Measurements from ENCODE around the gene CST7. TPM values are rescaled to one million over a fixed set of nuclear protein-coding genes. Genes with fewer than 3 reads are reported as not detected.

Gene CST7
- total RNA-seq, 1 experiment from 2014 or later: not detected

DNA sequence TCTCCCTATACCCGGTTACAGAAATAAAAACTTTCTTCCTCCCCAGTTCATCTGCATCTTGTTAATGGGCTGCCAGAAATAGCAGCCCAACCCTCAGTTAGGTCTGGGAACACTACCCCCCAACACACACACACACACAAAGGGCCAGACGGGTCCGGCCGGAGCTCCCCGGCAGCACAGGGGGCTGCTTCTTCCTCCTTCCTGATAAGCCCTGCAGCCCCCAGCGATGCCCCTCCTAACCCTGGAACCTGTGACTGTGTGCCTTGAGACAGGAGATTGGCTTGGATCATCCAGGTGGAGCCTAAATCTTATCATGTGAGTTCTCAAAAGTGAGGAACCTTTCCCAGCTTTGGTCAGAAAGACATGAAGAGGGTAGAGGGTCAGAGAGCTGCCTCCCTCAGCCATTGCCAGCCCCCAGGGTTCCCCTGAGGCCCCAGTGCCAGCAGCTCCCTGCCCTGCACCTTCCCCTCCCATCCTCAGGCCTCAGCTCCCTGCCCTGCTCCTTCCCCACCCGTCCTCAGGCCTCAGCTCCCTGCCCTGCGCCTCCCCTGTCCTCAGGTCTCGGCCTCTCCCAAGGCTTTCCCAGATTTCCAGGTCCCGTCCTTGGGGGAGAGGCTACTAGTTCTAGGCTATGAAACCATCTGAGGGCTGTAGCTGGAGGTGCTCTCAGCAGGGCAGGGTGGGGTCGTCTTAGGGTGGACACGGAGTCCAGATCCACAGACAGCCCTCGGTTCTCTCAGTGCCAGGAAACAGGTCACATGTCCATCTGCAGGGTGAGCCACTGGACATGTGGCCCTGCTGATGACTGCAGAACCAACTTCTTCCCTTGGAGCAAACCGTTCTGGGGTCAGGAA is 34.5 kb upstream of the CST7 start:
- DNase-seq (ENCODE audit: low spot score): no peak
- ChIA-PET CTCF (interaction anchor here (0.9 to 1.3 kb wide), 2 partner anchors 123 to 130 kb away, joined by 3 to 4 read pairs; no protein-coding TSS in a partner anchor), POLR2A (no interaction called here)
- Mint-ChIP-seq H3K27ac (no peak overlapping the region), H3K27me3 (ENCODE audit: low read depth) (peaks cover 5% of the 10 kb centered on the region), H3K9me3 (peaks cover 9% of the 10 kb centered on the region; the same call in 1 of the 2 replicates), H3K4me1 (peaks cover 26% of the 10 kb centered on the region), H3K36me3 (no peaks in the 10 kb centered on the region), H3K4me3 (no peak overlapping the region)
- TF ChIP-seq, protein P1, sequence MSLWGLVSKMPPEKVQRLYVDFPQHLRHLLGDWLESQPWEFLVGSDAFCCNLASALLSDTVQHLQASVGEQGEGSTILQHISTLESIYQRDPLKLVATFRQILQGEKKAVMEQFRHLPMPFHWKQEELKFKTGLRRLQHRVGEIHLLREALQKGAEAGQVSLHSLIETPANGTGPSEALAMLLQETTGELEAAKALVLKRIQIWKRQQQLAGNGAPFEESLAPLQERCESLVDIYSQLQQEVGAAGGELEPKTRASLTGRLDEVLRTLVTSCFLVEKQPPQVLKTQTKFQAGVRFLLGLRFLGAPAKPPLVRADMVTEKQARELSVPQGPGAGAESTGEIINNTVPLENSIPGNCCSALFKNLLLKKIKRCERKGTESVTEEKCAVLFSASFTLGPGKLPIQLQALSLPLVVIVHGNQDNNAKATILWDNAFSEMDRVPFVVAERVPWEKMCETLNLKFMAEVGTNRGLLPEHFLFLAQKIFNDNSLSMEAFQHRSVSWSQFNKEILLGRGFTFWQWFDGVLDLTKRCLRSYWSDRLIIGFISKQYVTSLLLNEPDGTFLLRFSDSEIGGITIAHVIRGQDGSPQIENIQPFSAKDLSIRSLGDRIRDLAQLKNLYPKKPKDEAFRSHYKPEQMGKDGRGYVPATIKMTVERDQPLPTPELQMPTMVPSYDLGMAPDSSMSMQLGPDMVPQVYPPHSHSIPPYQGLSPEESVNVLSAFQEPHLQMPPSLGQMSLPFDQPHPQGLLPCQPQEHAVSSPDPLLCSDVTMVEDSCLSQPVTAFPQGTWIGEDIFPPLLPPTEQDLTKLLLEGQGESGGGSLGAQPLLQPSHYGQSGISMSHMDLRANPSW (CRISPR knock-in tag; conservative IDR thresholded peaks at IDR 0.05; ENCODE audit: low read depth): no peak
- TF ChIP-seq, protein P2, sequence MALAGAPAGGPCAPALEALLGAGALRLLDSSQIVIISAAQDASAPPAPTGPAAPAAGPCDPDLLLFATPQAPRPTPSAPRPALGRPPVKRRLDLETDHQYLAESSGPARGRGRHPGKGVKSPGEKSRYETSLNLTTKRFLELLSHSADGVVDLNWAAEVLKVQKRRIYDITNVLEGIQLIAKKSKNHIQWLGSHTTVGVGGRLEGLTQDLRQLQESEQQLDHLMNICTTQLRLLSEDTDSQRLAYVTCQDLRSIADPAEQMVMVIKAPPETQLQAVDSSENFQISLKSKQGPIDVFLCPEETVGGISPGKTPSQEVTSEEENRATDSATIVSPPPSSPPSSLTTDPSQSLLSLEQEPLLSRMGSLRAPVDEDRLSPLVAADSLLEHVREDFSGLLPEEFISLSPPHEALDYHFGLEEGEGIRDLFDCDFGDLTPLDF (CRISPR knock-in tag; IDR thresholded peaks at IDR 0.05): no peak
- TF ChIP-seq, protein P3, sequence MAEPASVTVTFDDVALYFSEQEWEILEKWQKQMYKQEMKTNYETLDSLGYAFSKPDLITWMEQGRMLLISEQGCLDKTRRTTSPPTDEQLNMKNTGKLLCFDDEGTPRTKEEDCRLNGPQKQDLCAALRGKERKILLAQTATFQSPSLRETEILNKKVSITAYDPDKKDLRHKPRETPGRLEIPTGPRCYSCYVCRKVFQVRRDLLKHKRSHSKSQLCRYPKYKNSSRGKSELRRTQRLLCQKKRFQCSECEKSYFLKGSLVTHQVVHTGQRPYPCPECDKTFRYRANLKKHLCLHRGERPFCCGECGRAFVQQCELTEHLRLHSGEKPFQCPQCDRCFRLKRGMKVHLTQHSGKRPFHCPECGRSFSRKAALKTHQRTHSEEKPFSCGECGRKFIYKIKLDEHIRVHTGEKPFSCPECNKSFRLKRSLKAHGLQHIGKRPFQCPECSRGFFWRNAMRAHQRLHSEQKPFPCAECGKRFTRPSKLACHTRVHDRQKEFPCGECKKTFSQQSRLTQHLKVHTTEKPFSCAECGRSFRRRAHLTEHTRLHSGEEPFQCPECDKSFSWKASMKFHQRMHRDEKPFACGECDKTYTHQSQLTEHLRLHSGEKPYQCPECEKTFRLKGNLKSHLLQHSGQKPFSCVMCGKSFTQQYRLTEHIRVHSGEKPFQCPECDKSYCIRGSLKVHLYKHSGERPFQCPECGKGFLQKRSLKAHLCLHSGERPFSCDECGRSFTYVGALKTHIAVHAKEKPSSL (CRISPR knock-in tag; conservative IDR thresholded peaks at IDR 0.05): no peak
- TF ChIP-seq FOXJ3 (CRISPR knock-in tag; IDR thresholded peaks at IDR 0.05; ENCODE audit: borderline replicate concordance): no peak
- no peak for TF ChIP-seq GTF2I (CRISPR knock-in tag; conservative IDR thresholded peaks at IDR 0.05)
- TF ChIP-seq, protein P4, sequence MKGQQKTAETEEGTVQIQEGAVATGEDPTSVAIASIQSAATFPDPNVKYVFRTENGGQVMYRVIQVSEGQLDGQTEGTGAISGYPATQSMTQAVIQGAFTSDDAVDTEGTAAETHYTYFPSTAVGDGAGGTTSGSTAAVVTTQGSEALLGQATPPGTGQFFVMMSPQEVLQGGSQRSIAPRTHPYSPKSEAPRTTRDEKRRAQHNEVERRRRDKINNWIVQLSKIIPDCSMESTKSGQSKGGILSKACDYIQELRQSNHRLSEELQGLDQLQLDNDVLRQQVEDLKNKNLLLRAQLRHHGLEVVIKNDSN (CRISPR knock-in tag; IDR thresholded peaks at IDR 0.05): no peak
- TF ChIP-seq, protein P5, sequence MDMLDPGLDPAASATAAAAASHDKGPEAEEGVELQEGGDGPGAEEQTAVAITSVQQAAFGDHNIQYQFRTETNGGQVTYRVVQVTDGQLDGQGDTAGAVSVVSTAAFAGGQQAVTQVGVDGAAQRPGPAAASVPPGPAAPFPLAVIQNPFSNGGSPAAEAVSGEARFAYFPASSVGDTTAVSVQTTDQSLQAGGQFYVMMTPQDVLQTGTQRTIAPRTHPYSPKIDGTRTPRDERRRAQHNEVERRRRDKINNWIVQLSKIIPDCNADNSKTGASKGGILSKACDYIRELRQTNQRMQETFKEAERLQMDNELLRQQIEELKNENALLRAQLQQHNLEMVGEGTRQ (CRISPR knock-in tag; IDR thresholded peaks at IDR 0.05): no peak
- no peak for TF ChIP-seq PRRX2 (CRISPR knock-in tag; IDR thresholded peaks at IDR 0.05)
- TF ChIP-seq ATF1 (CRISPR knock-in tag; IDR thresholded peaks at IDR 0.05): no peak
- no peak for TF ChIP-seq SMAD3 (CRISPR knock-in tag; IDR thresholded peaks at IDR 0.05; ENCODE audit: borderline replicate concordance)
- TF ChIP-seq ZNF671 (CRISPR knock-in tag; IDR thresholded peaks at IDR 0.05): no peak
- no peak for ATAC-seq

DNA sequence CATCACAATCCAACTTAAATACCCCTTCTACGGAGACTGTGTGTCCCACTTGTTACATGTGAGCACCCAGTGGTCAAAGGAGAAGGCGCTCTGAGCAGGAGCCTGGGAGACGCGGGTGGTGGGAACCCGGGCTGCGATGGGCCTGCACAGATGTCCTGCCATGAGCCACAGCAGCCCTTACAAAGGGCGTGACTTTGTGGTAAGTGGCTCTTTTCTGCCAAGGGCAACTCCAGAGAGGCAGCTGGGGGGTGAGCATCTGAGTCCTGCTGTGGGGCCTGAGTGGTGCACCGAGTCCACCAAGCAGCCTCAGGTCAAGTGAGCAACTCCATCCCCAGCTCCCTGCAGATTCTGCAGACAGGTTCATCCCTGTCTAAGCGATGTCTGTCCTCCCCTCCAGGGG is 33.6 kb upstream of the CST7 start:
- POLR2A ChIA-PET: no interaction called here
- Mint-ChIP-seq H3K4me3 (no peak overlapping the region), H3K27me3 (ENCODE audit: low read depth) (no peaks in the 10 kb centered on the region; the same call in 1 of the 2 replicates), H3K4me1 (peaks cover 31% of the 10 kb centered on the region), H3K27ac (no peak overlapping the region), H3K36me3 (peaks cover 2% of the 10 kb centered on the region), H3K9me3 (peaks cover 7% of the 10 kb centered on the region)
- CTCF ChIA-PET: interaction anchor here (3.6 kb wide), 1 partner anchor 131 kb away, joined by 54 read pairs; no protein-coding TSS in a partner anchor
- ATAC-seq: no peak
- no peak for DNase-seq (ENCODE audit: low spot score)
- TF ChIP-seq KAT7 (CRISPR knock-in tag; IDR thresholded peaks at IDR 0.05; ENCODE audit: borderline replicate concordance) (no peak), ELF4 (CRISPR knock-in tag; IDR thresholded peaks at IDR 0.05; ENCODE audit: low read depth) (no peak), RELA (CRISPR knock-in tag; IDR thresholded peaks at IDR 0.05; ENCODE audit: borderline replicate concordance) (no peak), ZNF671 (CRISPR knock-in tag; IDR thresholded peaks at IDR 0.05) (no peak), PRRX2 (CRISPR knock-in tag; IDR thresholded peaks at IDR 0.05) (no peak), ZNF423 (CRISPR knock-in tag; IDR thresholded peaks at IDR 0.05) (no peak), FOXJ3 (CRISPR knock-in tag; IDR thresholded peaks at IDR 0.05; ENCODE audit: borderline replicate concordance) (no peak), IRF2 (CRISPR knock-in tag; IDR thresholded peaks at IDR 0.05; ENCODE audit: borderline replicate concordance, low read depth) (no peak)
- TF ChIP-seq, protein P6, sequence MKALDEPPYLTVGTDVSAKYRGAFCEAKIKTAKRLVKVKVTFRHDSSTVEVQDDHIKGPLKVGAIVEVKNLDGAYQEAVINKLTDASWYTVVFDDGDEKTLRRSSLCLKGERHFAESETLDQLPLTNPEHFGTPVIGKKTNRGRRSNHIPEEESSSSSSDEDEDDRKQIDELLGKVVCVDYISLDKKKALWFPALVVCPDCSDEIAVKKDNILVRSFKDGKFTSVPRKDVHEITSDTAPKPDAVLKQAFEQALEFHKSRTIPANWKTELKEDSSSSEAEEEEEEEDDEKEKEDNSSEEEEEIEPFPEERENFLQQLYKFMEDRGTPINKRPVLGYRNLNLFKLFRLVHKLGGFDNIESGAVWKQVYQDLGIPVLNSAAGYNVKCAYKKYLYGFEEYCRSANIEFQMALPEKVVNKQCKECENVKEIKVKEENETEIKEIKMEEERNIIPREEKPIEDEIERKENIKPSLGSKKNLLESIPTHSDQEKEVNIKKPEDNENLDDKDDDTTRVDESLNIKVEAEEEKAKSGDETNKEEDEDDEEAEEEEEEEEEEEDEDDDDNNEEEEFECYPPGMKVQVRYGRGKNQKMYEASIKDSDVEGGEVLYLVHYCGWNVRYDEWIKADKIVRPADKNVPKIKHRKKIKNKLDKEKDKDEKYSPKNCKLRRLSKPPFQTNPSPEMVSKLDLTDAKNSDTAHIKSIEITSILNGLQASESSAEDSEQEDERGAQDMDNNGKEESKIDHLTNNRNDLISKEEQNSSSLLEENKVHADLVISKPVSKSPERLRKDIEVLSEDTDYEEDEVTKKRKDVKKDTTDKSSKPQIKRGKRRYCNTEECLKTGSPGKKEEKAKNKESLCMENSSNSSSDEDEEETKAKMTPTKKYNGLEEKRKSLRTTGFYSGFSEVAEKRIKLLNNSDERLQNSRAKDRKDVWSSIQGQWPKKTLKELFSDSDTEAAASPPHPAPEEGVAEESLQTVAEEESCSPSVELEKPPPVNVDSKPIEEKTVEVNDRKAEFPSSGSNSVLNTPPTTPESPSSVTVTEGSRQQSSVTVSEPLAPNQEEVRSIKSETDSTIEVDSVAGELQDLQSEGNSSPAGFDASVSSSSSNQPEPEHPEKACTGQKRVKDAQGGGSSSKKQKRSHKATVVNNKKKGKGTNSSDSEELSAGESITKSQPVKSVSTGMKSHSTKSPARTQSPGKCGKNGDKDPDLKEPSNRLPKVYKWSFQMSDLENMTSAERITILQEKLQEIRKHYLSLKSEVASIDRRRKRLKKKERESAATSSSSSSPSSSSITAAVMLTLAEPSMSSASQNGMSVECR (CRISPR knock-in tag; IDR thresholded peaks at IDR 0.05; ENCODE audit: borderline replicate concordance): no peak
